Epithelial cell of esophagus (primary cell): ENCODE data around the gene DAB1.

ENCODE experiments used
- DNase-seq: peaks from one replicate; pipeline ENCODE4 v3.0.0; 2010; ENCODE audit warnings: low read depth
- H3K4me3 ChIP-seq: 2 replicates; pipeline ENCODE4 v1.5.1; 2011; ENCODE audit warnings: mild to moderate bottlenecking, low read length, control low read depth
- CTCF ChIP-seq: IDR thresholded peaks from 2 replicates; pipeline ENCODE4 v1.5.1; 2011; ENCODE audit warnings: low read depth, mild to moderate bottlenecking, low read length, control low read depth, inconsistent platforms; ENCODE audit not compliant: insufficient read depth; ENCODE audit errors: missing control alignments

The DAB1 gene

GRCh38 chr1:57116871-57117270 is 307.0 kb downstream of the DAB1 start:
- no peak for DNase-seq
- TF ChIP-seq CTCF, result no peak
- no peak overlapping the region for H3K4me3 ChIP-seq

DNA sequence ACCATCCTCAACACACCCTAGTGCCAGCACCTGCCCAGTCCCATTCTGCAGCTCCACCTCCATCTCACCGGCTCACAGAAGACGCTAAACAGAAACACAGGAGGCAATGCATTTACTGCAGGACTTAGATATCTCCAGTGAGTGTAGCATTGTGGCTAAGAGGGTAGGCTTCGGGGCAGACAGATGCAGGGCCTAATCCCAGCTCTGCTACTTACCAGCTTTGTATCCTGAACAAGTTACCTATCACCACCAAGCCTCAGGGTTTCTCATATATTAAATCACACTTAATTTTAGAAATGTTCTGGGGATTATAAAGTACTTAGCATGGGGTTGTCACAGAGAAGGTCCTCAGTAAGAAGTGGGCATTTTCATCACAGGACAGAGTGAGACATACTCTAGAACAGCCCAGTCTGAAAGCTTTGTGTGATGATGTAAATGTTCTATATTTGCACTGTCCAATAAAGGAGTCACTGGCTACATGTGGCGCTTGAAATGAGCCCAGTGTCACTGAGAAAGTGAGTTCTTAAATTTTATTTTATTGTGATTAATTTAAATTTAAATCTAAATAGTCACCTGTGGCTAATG is 308.7 kb downstream of the DAB1 start:
- H3K4me3 ChIP-seq, result no peak overlapping the region
- TF ChIP-seq CTCF, result no peak
- no peak for DNase-seq

DNA sequence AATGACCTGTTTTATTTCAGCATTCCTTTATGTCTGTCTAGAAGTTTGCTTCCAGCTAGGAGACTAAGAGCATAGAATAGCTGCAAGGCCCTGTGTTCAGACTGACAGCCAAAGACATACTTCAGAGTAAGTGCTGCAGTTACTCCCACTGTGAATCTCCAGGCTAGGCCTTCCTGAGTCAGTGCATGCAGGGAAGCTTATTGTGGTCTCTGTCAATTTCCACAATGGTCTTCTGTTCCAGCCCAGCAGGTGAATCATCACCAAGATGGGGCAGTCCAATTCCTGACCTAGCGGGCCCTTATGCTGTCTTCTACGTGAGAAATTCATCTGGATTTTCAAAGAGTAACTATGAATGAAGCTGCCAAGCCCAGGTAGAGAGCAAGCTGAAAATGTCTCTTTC is 311.7 kb downstream of the DAB1 start:
- DNase-seq, result peak; percentile 40
- no peak overlapping the region for H3K4me3 ChIP-seq
- no peak for TF ChIP-seq CTCF

- peak; percentile 58 for DNase-seq
- no peak for TF ChIP-seq CTCF
- H3K4me3 ChIP-seq, result no peak overlapping the region
Observed at GRCh38 chr1:57111175-57111574, 312.7 kb downstream of the DAB1 start.

DNA sequence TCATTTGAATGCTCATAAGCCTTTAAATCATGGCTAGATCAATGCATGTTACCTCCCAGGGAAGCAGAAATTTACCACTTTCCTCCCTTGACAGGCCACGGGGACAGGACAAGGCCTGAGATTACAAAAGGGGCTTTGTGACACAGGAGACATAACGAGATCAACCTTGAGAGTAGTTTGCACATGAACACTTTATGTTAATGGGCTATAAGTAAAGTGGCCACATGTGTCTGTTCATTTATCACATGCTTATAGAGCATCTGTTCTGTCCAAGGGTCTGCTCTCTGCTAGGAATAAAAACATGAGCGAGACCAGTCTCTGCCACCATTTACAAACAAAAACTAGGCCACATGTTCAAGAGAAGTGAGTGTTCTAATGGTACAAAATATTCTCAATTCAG is 314.0 kb downstream of the DAB1 start:
- no peak for TF ChIP-seq CTCF
- H3K4me3 ChIP-seq, result no peak overlapping the region
- DNase-seq, result no peak

DNA sequence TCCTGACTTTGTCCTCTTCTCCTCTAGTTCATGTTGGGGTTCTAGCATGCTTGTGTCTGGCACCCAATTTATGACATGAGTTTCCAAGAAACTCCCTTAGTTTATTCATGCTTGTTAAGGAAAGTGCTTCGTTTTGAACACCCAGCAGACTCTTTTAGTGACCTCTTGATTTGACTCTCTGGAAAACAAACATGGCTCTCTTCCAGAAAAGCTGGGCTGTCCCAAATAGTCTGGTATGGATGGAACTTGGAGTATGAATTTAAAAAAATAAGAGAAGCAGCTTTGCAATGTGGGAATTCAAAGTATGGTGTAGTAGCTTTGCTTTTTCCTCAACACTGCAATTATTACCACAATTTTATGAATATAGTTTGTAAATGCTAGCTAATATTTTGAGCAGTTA is 314.6 kb downstream of the DAB1 start:
- DNase-seq, result no peak
- H3K4me3 ChIP-seq, result no peak overlapping the region
- no peak for TF ChIP-seq CTCF

- no peak for DNase-seq
- H3K4me3 ChIP-seq, result no peak overlapping the region
- no peak for TF ChIP-seq CTCF
Observed at GRCh38 chr1:57106296-57106695, 317.6 kb downstream of the DAB1 start.
